Natural killer cell (primary cell): ENCODE data around the gene SNRPF. TPM values are rescaled to one million over a fixed set of nuclear protein-coding genes. Genes with fewer than 3 reads are reported as not detected.
"Not testable (repeated sequence)": the region's sequence is repeated elsewhere in the genome, so short reads cannot be mapped to it uniquely, and the experiment has no call there.

Source experiments
- ATAC-seq, 3 donors: fragments of 150-1000 bp in 2 of 3; fragments of 200-7000 bp in 1 of 3; cut with Tn5 transposase; 1 replicate in 1 of 3; 2 replicates in 2 of 3; pipeline ENCODE4 v1.10.0; 2021; ENCODE audit warnings: mild to moderate bottlenecking in 2 of 3, moderate library complexity in 2 of 3
- DNase-seq, 2 donors: peaks; one replicate each; pipeline versions ENCODE4 v3.0.0 to v3.0.0-alpha.2; 2013 to 2021; ENCODE audit warnings: mixed read lengths in 1 of 2
- H3K27ac ChIP-seq: one replicate; pipeline ENCODE4 v1.5.1; 2013; ENCODE audit warnings: mild to moderate bottlenecking, low read length
- H3K27me3 ChIP-seq: one replicate; pipeline ENCODE4 v1.6.1; 2013; ENCODE audit warnings: low read length; ENCODE audit not compliant: control insufficient read depth, insufficient read depth
- H3K36me3 ChIP-seq: one replicate; pipeline ENCODE4 v1.6.1; 2013; ENCODE audit warnings: low read length; ENCODE audit not compliant: control insufficient read depth, insufficient read depth
- H3K4me1 ChIP-seq: one replicate; pipeline ENCODE4 v1.6.1; 2013; ENCODE audit warnings: low read length; ENCODE audit not compliant: control insufficient read depth, insufficient read depth
- H3K4me3 ChIP-seq: one replicate; pipeline ENCODE4 v1.5.1; 2013; ENCODE audit warnings: low read length
- H3K9me3 ChIP-seq: one replicate; pipeline ENCODE4 v1.6.1; 2013; ENCODE audit warnings: low read length; ENCODE audit not compliant: control insufficient read depth, insufficient read depth
- H3K27ac Mint-ChIP-seq, 2 donors: one replicate each; pipeline ENCODE4 v1.8.0; 2022; ENCODE audit warnings: mild to moderate bottlenecking in 2 of 2, mixed read lengths in 2 of 2, moderate library complexity in 1 of 2
- H3K27me3 Mint-ChIP-seq, 2 donors: one replicate each; pipeline ENCODE4 v1.8.0; 2022; ENCODE audit warnings: low read depth in 2 of 2, mixed read lengths in 2 of 2
- H3K36me3 Mint-ChIP-seq: one replicate; pipeline ENCODE4 v1.8.0; 2022; ENCODE audit warnings: mixed read lengths
- H3K4me1 Mint-ChIP-seq, 2 donors: one replicate each; pipeline ENCODE4 v1.8.0; 2022; ENCODE audit warnings: mixed read lengths in 2 of 2
- H3K4me3 Mint-ChIP-seq: one replicate; pipeline ENCODE4 v1.8.0; 2022; ENCODE audit warnings: mild to moderate bottlenecking, moderate library complexity, mixed read lengths
- H3K9me3 Mint-ChIP-seq, 2 donors: one replicate each; pipeline ENCODE4 v1.8.0; 2022; ENCODE audit warnings: mixed read lengths in 2 of 2
- WGBS: methylation state at CpG from one replicate; pipeline ENCODE4 v1.1.7; 2013; ENCODE audit warnings: missing lambda C conversion rate; ENCODE audit not compliant: insufficient coverage; 5-methylcytosine and 5-hydroxymethylcytosine counted together
- intact Hi-C: fragments of 100-400 bp; cut with micrococcal nuclease; formaldehyde crosslinking; loops from one replicate; pipeline ENCODE4 v1.14.2; 2022
- total RNA-seq, 4 donors: library from RNA; stranded (reverse); fragments of 120-200 nt in 1 of 4; gene quantifications; one replicate each; pipeline versions ENCODE4 v1.2.3 to v1.2.4, GENCODE V29; 2013 to 2022
- TF ChIP-seq, protein P1 (sequence below): fragments of 200-600 bp; IDR thresholded peaks from one replicate; pipeline ENCODE4 v1.8.0; 2022; ENCODE audit warnings: antibody characterized with exemption

SNRPF gene
- 10 to 100 TPM; 22.7 to 25.3 (median 24.5) TPM for total RNA-seq
- total RNA-seq (2013), result 19.0 TPM

DNA sequence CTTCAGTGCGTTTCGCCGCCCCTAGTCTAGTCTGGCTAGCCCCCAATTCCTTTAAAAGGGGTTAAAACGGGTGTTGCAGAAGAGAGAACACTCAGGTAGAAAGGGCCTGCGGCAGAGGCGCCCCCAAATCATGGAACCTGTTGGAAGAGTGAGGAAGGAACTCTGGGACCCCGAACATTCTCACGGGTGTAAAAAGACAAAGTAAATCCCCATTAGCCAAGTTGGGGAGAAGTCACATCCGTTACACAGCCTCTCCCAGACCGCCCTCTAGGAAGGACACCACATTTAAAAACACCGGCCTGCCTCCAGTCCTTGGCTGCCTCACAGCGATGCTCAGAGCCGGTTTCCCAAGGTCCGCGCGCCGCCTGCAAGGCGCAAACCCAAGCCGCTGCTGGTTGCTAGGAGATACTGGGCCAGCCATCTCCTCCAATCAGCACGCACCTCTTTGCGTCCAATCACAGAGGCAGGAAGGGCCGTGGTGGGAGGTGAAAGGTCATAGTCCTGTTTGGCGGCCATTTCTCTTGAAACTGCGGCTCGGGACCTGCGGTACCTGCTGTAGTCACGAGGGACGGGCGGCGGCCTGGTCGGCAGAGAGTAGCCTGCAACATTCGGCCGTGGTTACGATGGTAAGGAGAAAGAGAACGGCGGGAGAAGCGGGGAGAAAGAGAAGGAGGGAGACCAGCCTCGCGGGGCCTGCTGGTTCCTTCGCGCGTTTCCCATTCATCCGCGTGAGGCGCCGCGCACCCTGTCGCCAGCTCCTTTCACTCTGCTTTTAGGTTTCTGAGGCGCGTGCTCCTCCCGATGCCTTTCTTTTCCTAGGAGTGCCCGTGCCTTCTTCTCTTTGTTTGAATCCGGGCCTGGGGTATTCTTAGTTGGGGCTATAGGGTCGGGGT, at the start of gene SNRPF:
Gene SNRPF (plus strand): TSS at position 502 of the 893 bp plus-strand sequence. CDS start 122 bp downstream, at position 624.
- Histone ChIP-seq H3K36me3 (peaks cover 25% of the 10 kb centered on the region), H3K27me3 (peaks cover 6% of the 10 kb centered on the region), H3K4me1 (peaks cover 13% of the 10 kb centered on the region), H3K4me3 (peak within 1 kb of the TSS; percentile 97), H3K27ac (peak within 1 kb of the TSS; percentile 89), H3K9me3 (no peaks in the 10 kb centered on the region)
- Mint-ChIP-seq H3K27ac (no peak within 1 kb of the TSS), H3K4me1 (peaks cover 10 to 17% of the 10 kb centered on the region in 2 donors), H3K36me3 (no peaks in the 10 kb centered on the region), H3K9me3 (no peaks in the 10 kb centered on the region), H3K27me3 (peaks cover 6 to 9% of the 10 kb centered on the region in 2 donors), H3K4me3 (peak within 1 kb of the TSS; percentile 22)
- TF ChIP-seq, protein P1, sequence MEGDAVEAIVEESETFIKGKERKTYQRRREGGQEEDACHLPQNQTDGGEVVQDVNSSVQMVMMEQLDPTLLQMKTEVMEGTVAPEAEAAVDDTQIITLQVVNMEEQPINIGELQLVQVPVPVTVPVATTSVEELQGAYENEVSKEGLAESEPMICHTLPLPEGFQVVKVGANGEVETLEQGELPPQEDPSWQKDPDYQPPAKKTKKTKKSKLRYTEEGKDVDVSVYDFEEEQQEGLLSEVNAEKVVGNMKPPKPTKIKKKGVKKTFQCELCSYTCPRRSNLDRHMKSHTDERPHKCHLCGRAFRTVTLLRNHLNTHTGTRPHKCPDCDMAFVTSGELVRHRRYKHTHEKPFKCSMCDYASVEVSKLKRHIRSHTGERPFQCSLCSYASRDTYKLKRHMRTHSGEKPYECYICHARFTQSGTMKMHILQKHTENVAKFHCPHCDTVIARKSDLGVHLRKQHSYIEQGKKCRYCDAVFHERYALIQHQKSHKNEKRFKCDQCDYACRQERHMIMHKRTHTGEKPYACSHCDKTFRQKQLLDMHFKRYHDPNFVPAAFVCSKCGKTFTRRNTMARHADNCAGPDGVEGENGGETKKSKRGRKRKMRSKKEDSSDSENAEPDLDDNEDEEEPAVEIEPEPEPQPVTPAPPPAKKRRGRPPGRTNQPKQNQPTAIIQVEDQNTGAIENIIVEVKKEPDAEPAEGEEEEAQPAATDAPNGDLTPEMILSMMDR, result no peak
- intact Hi-C loops, result loop anchor here (1.0 to 5.0 kb wide), 3 partner anchors 84 to 641 kb away; partner anchors contain the start of genes AMDHD1, CCDC38, FGD6 and LTA4H
- WGBS, result 1% methylated on average over 51 of the region's 54 CpGs
- ATAC-seq (peak; percentile 94 to 98 (median 97)), DNase-seq (peak; percentile 94 to 97)

DNA sequence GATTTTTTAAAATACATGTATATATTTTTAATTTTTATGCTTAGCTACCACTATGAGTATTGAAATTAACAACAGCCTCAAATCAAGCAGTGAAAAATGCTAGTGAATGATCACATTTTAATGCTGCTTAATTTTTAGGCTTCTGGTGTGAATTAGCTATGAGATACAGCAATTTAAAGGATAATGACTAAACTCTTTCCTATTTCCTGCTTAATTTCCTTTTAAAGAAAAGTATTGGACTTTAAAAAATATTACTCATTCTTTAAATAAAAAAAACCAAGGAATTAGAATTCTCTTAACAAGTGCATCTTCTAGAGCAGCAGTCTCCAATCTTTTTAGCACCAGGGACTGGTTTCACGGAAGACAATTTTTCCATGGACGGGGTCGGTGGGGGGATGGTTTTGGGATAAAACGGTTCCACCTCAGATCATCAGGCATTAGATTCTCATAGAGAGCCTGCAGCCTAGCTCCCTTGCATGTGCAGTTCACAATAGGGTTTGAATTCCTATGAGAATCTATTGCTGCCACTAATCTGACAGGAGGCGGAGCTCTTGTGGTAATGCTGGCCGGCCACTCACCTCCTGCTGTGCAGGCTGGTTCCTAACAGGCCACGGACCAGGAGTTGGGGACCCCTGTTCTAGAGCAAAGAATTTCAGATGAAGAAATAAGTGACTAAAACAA, 49.6 kb upstream of the SNRPF start:
- H3K4me3 ChIP-seq, result no peak overlapping the region
- H3K9me3 ChIP-seq, result no peaks in the 10 kb centered on the region
- Mint-ChIP-seq H3K4me3 (no peak overlapping the region), H3K9me3 (no peaks in the 10 kb centered on the region), H3K4me1 (peaks cover 0 to 10% of the 10 kb centered on the region in 2 donors), H3K27ac (no peak overlapping the region), H3K36me3 (no peaks in the 10 kb centered on the region), H3K27me3 (peaks cover 15 to 57% of the 10 kb centered on the region in 2 donors)
- intact Hi-C loops, result no loop called here
- H3K4me1 ChIP-seq, result no peaks in the 10 kb centered on the region
- ATAC-seq (no peak), DNase-seq (no peak)
- peaks cover 2% of the 10 kb centered on the region for H3K27me3 ChIP-seq
- H3K27ac ChIP-seq, result no peak overlapping the region
- WGBS, result 90% methylated on average over 7 of the region's 7 CpGs
- no peaks in the 10 kb centered on the region for H3K36me3 ChIP-seq
- TF ChIP-seq, protein P1, result no peak

DNA sequence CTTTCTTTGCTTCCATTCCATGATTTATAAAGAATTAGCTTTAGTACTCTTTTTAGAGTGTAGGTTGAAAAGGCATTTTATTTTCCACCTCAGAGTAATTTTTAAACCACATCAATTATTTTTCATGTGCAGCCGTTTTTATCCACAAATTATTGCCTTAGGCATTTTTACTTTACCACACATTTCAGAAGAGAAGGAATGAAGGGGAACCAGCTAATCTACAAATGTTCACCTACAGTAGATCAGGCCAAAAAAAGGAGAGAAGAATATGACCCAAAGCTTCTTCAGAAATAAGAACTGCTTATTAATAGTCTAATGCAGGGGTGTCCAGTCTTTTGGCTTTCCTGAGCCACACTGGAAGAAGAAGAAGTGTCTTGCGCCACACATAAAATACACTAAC, 48.3 kb upstream of the SNRPF start:
- ATAC-seq, result no peak
- Mint-ChIP-seq H3K27ac (no peak overlapping the region), H3K4me3 (no peak overlapping the region)

DNA sequence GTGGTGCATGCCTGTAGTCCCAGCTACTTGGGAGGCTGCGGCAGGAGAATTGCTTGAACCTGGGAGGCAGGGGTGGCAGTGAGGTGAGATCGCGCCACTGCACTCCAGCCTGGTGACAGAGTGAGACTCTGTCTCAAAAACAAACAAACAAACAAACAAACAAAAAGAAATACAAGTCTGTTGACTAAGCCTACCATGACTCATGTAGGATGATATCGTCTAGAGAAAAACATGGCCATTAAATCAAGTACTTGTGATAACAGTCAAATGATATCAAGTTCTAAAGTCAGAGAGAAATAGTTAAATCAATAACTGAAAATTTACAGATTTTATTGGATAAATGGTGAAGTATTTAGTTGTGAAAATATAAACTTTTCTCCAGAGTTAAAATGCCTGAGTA, 46.6 kb upstream of the SNRPF start:
- DNase-seq, H3K27ac Mint-ChIP-seq, H3K4me3 Mint-ChIP-seq, H3K4me1 ChIP-seq, intact Hi-C loops, H3K27me3 ChIP-seq, H3K27ac ChIP-seq, H3K36me3 Mint-ChIP-seq, H3K9me3 ChIP-seq, ATAC-seq, H3K9me3 Mint-ChIP-seq, H3K4me1 Mint-ChIP-seq, H3K36me3 ChIP-seq, H3K4me3 ChIP-seq: not testable (repeated sequence)
- peaks cover 15 to 42% of the 10 kb centered on the region in 2 donors for H3K27me3 Mint-ChIP-seq
- WGBS, result 70% methylated on average over 2 of the region's 4 CpGs

More for the DNA sequence above, 48.3 kb upstream of the SNRPF start:
- Mint-ChIP-seq H3K27me3 (peaks cover 15 to 49% of the 10 kb centered on the region in 2 donors), H3K4me1 (peaks cover 0 to 10% of the 10 kb centered on the region in 2 donors), H3K9me3 (no peaks in the 10 kb centered on the region), H3K36me3 (no peaks in the 10 kb centered on the region)
- H3K27me3 ChIP-seq, result peaks cover 2% of the 10 kb centered on the region
- intact Hi-C loops, result no loop called here
- H3K36me3 ChIP-seq, result no peaks in the 10 kb centered on the region
- no peak for DNase-seq
- H3K27ac ChIP-seq, result no peak overlapping the region
- TF ChIP-seq, protein P1, result no peak
- H3K4me1 ChIP-seq, result no peaks in the 10 kb centered on the region
- H3K9me3 ChIP-seq, result no peaks in the 10 kb centered on the region
- no peak overlapping the region for H3K4me3 ChIP-seq
- WGBS, result no CpG with 5 or more reads among the region's 2 CpGs
